HEK293 (cell line): ENCODE results near the gene ZNF358.

ENCODE experiments used
- EGR2 ChIP-seq: fragments of 450-650 bp; formaldehyde crosslinking; IDR thresholded peaks from 2 replicates; pipeline ENCODE4 v1.5.1; 2016; ENCODE audit warnings: low read depth, missing biosample characterization, missing genetic modification characterization
- HOXD13 ChIP-seq: sonication (generic); formaldehyde crosslinking; IDR thresholded peaks from 2 replicates; pipeline ENCODE4 v1.8.0; 2022; ENCODE audit warnings: missing genetic modification reagents, borderline replicate concordance
- KLF10 ChIP-seq: fragments of 450-650 bp; IDR thresholded peaks from 2 replicates; pipeline ENCODE4 v1.5.1; 2018; ENCODE audit warnings: missing biosample characterization, mild to moderate bottlenecking, missing genetic modification characterization
- KLF8 ChIP-seq: fragments of 450-650 bp; formaldehyde crosslinking; IDR thresholded peaks from 2 replicates; pipeline ENCODE4 v1.5.1; 2016; ENCODE audit warnings: missing biosample characterization, missing genetic modification characterization
- MYNN ChIP-seq: fragments of 450-650 bp; formaldehyde crosslinking; IDR thresholded peaks from 2 replicates; pipeline ENCODE4 v1.5.1; 2016; ENCODE audit warnings: missing biosample characterization, missing genetic modification characterization, borderline replicate concordance
- OSR2 ChIP-seq: fragments of 450-650 bp; formaldehyde crosslinking; IDR thresholded peaks from 2 replicates; pipeline ENCODE4 v1.5.1; 2016; ENCODE audit warnings: missing biosample characterization, missing genetic modification characterization
- SP7 ChIP-seq: fragments of 450-650 bp; formaldehyde crosslinking; IDR thresholded peaks from 2 replicates; pipeline ENCODE4 v1.5.1; 2016; ENCODE audit warnings: missing biosample characterization, missing genetic modification characterization
- WT1 ChIP-seq: fragments of 450-650 bp; formaldehyde crosslinking; IDR thresholded peaks from 2 replicates; pipeline ENCODE4 v1.5.1; 2016; ENCODE audit warnings: missing biosample characterization, missing genetic modification characterization
- YY1 ChIP-seq: fragments of 450-650 bp; formaldehyde crosslinking; IDR thresholded peaks from 2 replicates; pipeline ENCODE4 v1.5.1; 2018; ENCODE audit warnings: missing biosample characterization, missing genetic modification characterization
- ZEB2 ChIP-seq: fragments of 450-650 bp; formaldehyde crosslinking; IDR thresholded peaks from 2 replicates; pipeline ENCODE4 v1.5.1; 2016; ENCODE audit warnings: missing biosample characterization, missing genetic modification characterization
- ZNF10 ChIP-seq: fragments of 450-650 bp; formaldehyde crosslinking; IDR thresholded peaks from 2 replicates; pipeline ENCODE4 v1.5.1; 2017; ENCODE audit warnings: missing biosample characterization, missing genetic modification characterization
- ZNF394 ChIP-seq: fragments of 450-650 bp; formaldehyde crosslinking; IDR thresholded peaks from 2 replicates; pipeline ENCODE4 v1.5.1; 2016; ENCODE audit warnings: missing biosample characterization, missing genetic modification characterization, mild to moderate bottlenecking, moderate library complexity, borderline replicate concordance
- ZNF423 ChIP-seq: fragments of 450-650 bp; formaldehyde crosslinking; IDR thresholded peaks from 2 replicates; pipeline ENCODE4 v1.5.1; 2016; ENCODE audit warnings: missing biosample characterization, missing genetic modification characterization
- ZNF561 ChIP-seq: fragments of 450-650 bp; IDR thresholded peaks from 2 replicates; pipeline ENCODE4 v1.5.1; 2018; ENCODE audit warnings: missing biosample characterization, missing genetic modification characterization, borderline replicate concordance
- ZNF571 ChIP-seq: fragments of 450-650 bp; formaldehyde crosslinking; IDR thresholded peaks from 2 replicates; pipeline ENCODE4 v1.5.0; 2017; ENCODE audit warnings: missing biosample characterization, missing genetic modification characterization
- ZNF623 ChIP-seq: fragments of 450-650 bp; formaldehyde crosslinking; IDR thresholded peaks from 2 replicates; pipeline ENCODE4 v1.5.1; 2016; ENCODE audit warnings: missing biosample characterization, missing genetic modification characterization
- ZNF626 ChIP-seq: fragments of 450-650 bp; sonication (Bioruptor Pico); formaldehyde crosslinking; IDR thresholded peaks from 2 replicates; pipeline ENCODE4 v1.5.1; 2018; ENCODE audit warnings: missing biosample characterization, missing genetic modification characterization, inconsistent platforms
- ZNF629 ChIP-seq: fragments of 450-650 bp; formaldehyde crosslinking; IDR thresholded peaks from 2 replicates; pipeline ENCODE4 v1.5.1; 2017; ENCODE audit warnings: missing biosample characterization, missing genetic modification characterization
- ZNF660 ChIP-seq: fragments of 450-650 bp; IDR thresholded peaks from 2 replicates; pipeline ENCODE4 v1.5.1; 2018; ENCODE audit warnings: missing biosample characterization, mild to moderate bottlenecking, missing genetic modification characterization
- ZNF670 ChIP-seq: fragments of 450-650 bp; formaldehyde crosslinking; IDR thresholded peaks from 2 replicates; pipeline ENCODE4 v1.5.1; 2016; ENCODE audit warnings: missing biosample characterization, missing genetic modification characterization, low read depth
- ZNF843 ChIP-seq: fragments of 450-650 bp; formaldehyde crosslinking; IDR thresholded peaks from 2 replicates; pipeline ENCODE4 v1.5.1; 2016; ENCODE audit warnings: missing biosample characterization, missing genetic modification characterization
- TF ChIP-seq, protein P1 (sequence below): fragments of 450-650 bp; formaldehyde crosslinking; optimal IDR thresholded peaks from 2 replicates; pipeline ENCODE3; 2016; ENCODE audit warnings: missing biosample characterization, mild to moderate bottlenecking, missing genetic modification characterization
- TF ChIP-seq, protein P2 (sequence below): fragments of 450-650 bp; formaldehyde crosslinking; IDR thresholded peaks from 2 replicates; pipeline ENCODE4 v1.5.1; 2016; ENCODE audit warnings: missing biosample characterization, missing genetic modification characterization
- TF ChIP-seq, protein P3 (sequence below): fragments of 450-650 bp; formaldehyde crosslinking; IDR thresholded peaks from 2 replicates; pipeline ENCODE4 v1.5.1; 2016; ENCODE audit warnings: missing biosample characterization, missing genetic modification characterization, borderline replicate concordance
- TF ChIP-seq, protein P4 (sequence below): fragments of 450-650 bp; formaldehyde crosslinking; IDR thresholded peaks from 2 replicates; pipeline ENCODE4 v1.5.1; 2017; ENCODE audit warnings: missing biosample characterization, missing genetic modification characterization
- TF ChIP-seq, protein P5 (sequence below): fragments of 450-650 bp; formaldehyde crosslinking; IDR thresholded peaks from 2 replicates; pipeline ENCODE4 v1.5.1; 2016; ENCODE audit warnings: missing biosample characterization, missing genetic modification characterization, borderline replicate concordance
- TF ChIP-seq, protein P6 (sequence below): fragments of 450-650 bp; formaldehyde crosslinking; IDR thresholded peaks from 2 replicates; pipeline ENCODE4 v1.5.1; 2016; ENCODE audit warnings: missing biosample characterization, missing genetic modification characterization

The ZNF358 gene

DNA sequence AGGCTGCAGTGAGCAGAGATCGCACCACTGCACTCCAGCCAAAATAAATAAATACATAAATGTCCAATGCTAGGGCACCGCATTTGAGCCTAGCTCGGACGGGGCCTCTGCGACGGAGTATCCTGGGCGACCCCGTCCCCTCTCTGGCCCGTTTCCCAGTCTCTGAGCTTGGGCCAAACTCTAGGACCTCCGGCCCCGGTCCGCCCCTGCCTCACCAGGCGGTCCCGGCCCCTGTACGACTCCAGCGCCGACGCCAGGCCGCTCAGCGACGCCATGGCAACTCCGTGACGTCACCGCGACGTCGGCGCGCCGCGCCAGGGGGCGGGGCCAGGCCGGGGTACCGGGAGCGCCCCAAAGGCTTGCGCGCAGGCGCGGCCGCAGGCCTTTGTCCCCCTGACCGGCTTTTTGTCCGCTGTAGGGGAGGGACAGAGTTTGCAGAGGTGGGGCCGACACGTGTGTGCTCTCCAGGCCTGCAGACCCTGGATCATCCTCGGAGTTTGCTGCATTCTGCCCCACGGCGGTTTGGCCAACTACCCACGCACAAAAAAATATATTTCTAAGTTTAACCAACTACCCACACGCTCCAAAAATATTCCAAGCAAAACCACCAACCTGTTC, 27.1 kb upstream of the ZNF358 start, which contains the start of gene PEX11G (continued):
- TF ChIP-seq, protein P1, sequence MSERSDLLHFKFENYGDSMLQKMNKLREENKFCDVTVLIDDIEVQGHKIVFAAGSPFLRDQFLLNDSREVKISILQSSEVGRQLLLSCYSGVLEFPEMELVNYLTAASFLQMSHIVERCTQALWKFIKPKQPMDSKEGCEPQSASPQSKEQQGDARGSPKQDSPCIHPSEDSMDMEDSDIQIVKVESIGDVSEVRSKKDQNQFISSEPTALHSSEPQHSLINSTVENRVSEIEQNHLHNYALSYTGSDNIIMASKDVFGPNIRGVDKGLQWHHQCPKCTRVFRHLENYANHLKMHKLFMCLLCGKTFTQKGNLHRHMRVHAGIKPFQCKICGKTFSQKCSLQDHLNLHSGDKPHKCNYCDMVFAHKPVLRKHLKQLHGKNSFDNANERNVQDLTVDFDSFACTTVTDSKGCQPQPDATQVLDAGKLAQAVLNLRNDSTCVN (tag by site-specific recombination) = peak; percentile 60
- TF ChIP-seq ZNF423 (no peak), ZNF843 (tag by site-specific recombination) (peak; percentile 53; the same call in 1 of the 2 replicates), ZNF561 (tag by site-specific recombination) (peak; percentile 34; the same call in 1 of the 2 replicates), KLF8 (tag by site-specific recombination) (peak; percentile 46; the same call in 1 of the 2 replicates), ZNF394 (tag by site-specific recombination) (peak; percentile 26; the same call in 1 of the 2 replicates), ZNF10 (no peak), MYNN (tag by site-specific recombination) (no peak), YY1 (peak; percentile 72), ZEB2 (tag by site-specific recombination) (peak; percentile 52), SP7 (tag by site-specific recombination) (0 out of 2 replicates have a peak, but pooled peaks have one; percentile 53), ZNF629 (tag by site-specific recombination) (peak; percentile 99), OSR2 (tag by site-specific recombination) (no peak), ZNF670 (tag by site-specific recombination) (no peak), EGR2 (peak; percentile 23; the same call in 1 of the 2 replicates), ZNF623 (tag by site-specific recombination) (0 out of 2 replicates have a peak, but pooled peaks have one; percentile 9), HOXD13 (CRISPR knock-in tag) (no peak), ZNF626 (tag by site-specific recombination) (no peak), WT1 (tag by site-specific recombination) (no peak), KLF10 (tag by site-specific recombination) (peak; percentile 59; the same call in 1 of the 2 replicates), ZNF660 (tag by site-specific recombination) (peak; percentile 67; the same call in 1 of the 2 replicates), ZNF571 (tag by site-specific recombination) (no peak)
- TF ChIP-seq, protein P2, sequence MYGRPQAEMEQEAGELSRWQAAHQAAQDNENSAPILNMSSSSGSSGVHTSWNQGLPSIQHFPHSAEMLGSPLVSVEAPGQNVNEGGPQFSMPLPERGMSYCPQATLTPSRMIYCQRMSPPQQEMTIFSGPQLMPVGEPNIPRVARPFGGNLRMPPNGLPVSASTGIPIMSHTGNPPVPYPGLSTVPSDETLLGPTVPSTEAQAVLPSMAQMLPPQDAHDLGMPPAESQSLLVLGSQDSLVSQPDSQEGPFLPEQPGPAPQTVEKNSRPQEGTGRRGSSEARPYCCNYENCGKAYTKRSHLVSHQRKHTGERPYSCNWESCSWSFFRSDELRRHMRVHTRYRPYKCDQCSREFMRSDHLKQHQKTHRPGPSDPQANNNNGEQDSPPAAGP = peak; percentile 53; the same call in 1 of the 2 replicates
- TF ChIP-seq, protein P3, sequence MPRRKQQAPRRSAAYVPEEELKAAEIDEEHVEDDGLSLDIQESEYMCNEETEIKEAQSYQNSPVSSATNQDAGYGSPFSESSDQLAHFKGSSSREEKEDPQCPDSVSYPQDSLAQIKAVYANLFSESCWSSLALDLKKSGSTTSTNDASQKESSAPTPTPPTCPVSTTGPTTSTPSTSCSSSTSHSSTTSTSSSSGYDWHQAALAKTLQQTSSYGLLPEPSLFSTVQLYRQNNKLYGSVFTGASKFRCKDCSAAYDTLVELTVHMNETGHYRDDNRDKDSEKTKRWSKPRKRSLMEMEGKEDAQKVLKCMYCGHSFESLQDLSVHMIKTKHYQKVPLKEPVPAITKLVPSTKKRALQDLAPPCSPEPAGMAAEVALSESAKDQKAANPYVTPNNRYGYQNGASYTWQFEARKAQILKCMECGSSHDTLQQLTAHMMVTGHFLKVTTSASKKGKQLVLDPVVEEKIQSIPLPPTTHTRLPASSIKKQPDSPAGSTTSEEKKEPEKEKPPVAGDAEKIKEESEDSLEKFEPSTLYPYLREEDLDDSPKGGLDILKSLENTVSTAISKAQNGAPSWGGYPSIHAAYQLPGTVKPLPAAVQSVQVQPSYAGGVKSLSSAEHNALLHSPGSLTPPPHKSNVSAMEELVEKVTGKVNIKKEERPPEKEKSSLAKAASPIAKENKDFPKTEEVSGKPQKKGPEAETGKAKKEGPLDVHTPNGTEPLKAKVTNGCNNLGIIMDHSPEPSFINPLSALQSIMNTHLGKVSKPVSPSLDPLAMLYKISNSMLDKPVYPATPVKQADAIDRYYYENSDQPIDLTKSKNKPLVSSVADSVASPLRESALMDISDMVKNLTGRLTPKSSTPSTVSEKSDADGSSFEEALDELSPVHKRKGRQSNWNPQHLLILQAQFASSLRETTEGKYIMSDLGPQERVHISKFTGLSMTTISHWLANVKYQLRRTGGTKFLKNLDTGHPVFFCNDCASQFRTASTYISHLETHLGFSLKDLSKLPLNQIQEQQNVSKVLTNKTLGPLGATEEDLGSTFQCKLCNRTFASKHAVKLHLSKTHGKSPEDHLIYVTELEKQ (tag by site-specific recombination) = 0 out of 2 replicates have a peak, but pooled peaks have one; percentile 9
- TF ChIP-seq, protein P4, sequence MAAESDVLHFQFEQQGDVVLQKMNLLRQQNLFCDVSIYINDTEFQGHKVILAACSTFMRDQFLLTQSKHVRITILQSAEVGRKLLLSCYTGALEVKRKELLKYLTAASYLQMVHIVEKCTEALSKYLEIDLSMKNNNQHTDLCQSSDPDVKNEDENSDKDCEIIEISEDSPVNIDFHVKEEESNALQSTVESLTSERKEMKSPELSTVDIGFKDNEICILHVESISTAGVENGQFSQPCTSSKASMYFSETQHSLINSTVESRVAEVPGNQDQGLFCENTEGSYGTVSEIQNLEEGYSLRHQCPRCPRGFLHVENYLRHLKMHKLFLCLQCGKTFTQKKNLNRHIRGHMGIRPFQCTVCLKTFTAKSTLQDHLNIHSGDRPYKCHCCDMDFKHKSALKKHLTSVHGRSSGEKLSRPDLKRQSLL (tag by site-specific recombination) = peak; percentile 82
- TF ChIP-seq, protein P5, sequence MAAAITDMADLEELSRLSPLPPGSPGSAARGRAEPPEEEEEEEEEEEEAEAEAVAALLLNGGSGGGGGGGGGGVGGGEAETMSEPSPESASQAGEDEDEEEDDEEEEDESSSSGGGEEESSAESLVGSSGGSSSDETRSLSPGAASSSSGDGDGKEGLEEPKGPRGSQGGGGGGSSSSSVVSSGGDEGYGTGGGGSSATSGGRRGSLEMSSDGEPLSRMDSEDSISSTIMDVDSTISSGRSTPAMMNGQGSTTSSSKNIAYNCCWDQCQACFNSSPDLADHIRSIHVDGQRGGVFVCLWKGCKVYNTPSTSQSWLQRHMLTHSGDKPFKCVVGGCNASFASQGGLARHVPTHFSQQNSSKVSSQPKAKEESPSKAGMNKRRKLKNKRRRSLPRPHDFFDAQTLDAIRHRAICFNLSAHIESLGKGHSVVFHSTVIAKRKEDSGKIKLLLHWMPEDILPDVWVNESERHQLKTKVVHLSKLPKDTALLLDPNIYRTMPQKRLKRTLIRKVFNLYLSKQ (tag by site-specific recombination) = no peak
- TF ChIP-seq, protein P6, sequence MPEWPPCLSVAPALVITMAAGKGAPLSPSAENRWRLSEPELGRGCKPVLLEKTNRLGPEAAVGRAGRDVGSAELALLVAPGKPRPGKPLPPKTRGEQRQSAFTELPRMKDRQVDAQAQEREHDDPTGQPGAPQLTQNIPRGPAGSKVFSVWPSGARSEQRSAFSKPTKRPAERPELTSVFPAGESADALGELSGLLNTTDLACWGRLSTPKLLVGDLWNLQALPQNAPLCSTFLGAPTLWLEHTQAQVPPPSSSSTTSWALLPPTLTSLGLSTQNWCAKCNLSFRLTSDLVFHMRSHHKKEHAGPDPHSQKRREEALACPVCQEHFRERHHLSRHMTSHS = no peak
